CD4-positive, alpha-beta T cell treated with Interleukin-4 for 4 hours (primary cell): ENCODE measurements around the gene CTIF.
A peak's percentile ranks its signal among the peaks of the same experiment; 100 is the strongest.
"Not testable (repeated sequence)": the region's sequence is repeated elsewhere in the genome, so short reads cannot be mapped to it uniquely, and the experiment has no call there.

Experiments used
- DNase-seq: peaks from one replicate; pipeline ENCODE4 v3.0.0-alpha.2; 2020

Gene CTIF

GRCh38 chr18:48811977-48812451 lies 273.2 kb downstream of the CTIF start:
- not testable (repeated sequence) for DNase-seq

- no peak for DNase-seq
These were observed 274.5 kb downstream of the CTIF start for GRCh38 chr18:48813321-48813720.

- DNase-seq: peak; percentile 95
These were observed 275.1 kb downstream of the CTIF start for GRCh38 chr18:48813833-48814489.

- DNase-seq: peak; percentile 89
These were observed 275.8 kb downstream of the CTIF start for GRCh38 chr18:48814490-48815178.

- no peak for DNase-seq
These were observed 276.3 kb downstream of the CTIF start for GRCh38 chr18:48815179-48815515.

GRCh38 chr18:48815581-48816324 lies 276.9 kb downstream of the CTIF start:
- DNase-seq: no peak

- DNase-seq: no peak
These were observed 277.7 kb downstream of the CTIF start for GRCh38 chr18:48816554-48816953.

GRCh38 chr18:48817021-48817461 lies 278.2 kb downstream of the CTIF start:
- no peak for DNase-seq

GRCh38 chr18:48818329-48819254 lies 279.8 kb downstream of the CTIF start:
- no peak for DNase-seq

GRCh38 chr18:48819276-48819675 lies 280.4 kb downstream of the CTIF start:
- no peak for DNase-seq

- no peak for DNase-seq
These were observed 281.1 kb downstream of the CTIF start for GRCh38 chr18:48819781-48820482.

- no peak for DNase-seq
These were observed 281.8 kb downstream of the CTIF start for GRCh38 chr18:48820483-48821250.

GRCh38 chr18:48821251-48821590 lies 282.4 kb downstream of the CTIF start:
- no peak for DNase-seq

GRCh38 chr18:48821845-48822244 lies 283.0 kb downstream of the CTIF start:
- no peak for DNase-seq

GRCh38 chr18:48824231-48824970 lies 285.6 kb downstream of the CTIF start:
- no peak for DNase-seq

GRCh38 chr18:48825101-48825745 lies 286.4 kb downstream of the CTIF start:
- no peak for DNase-seq

GRCh38 chr18:48826271-48826670 lies 287.4 kb downstream of the CTIF start:
- DNase-seq: no peak

GRCh38 chr18:48826806-48827205 lies 288.0 kb downstream of the CTIF start:
- DNase-seq: no peak

- no peak for DNase-seq
These were observed 288.7 kb downstream of the CTIF start for GRCh38 chr18:48827291-48828193.
